Measurements from ENCODE around the gene ZNF488.

The ZNF488 gene

DNA sequence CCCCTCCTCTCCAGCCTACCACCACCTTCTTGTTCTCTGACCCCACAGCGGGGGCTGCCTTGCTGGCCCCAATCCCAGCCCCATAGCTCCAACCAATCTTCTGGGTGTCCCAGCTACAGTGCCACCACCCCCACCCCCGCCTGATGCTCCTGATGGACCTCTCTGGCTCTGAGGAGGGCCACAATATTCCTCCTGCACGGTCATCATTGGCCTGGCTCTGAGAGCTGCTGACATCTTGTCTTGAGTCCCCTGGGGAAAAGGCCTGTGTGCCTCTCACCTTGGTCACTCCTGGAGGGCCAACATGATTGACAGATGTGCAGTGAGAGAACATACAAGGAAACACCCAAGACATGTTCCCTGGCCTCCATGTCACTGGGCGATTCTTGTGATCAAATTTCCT, 54.2 kb downstream of the ZNF488 start:
- no peak for DNase-seq (ENCODE audit: low read depth in 2 of 2)

DNA sequence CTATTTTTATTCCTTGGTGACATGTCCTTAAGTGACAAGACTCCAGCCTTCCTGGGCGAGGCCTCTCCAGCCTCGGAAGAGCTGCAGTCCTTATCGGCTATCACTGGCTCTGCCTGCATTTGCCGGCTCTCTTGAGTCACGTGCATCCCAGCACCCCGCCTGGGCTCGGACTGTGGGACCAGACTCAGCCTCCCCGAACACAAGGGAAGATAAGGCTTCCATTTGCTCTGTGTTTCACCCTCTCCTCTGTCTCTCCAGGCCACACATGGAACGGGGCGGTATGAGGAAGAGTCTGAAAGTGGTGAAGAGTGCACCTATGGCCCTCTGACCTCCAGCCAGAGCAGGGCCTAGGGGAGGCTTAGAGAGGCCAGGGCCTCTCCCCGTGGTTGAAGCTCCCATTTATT, 57.2 kb downstream of the ZNF488 start:
- DNase-seq (ENCODE audit: low read depth in 2 of 2), result no peak

DNA sequence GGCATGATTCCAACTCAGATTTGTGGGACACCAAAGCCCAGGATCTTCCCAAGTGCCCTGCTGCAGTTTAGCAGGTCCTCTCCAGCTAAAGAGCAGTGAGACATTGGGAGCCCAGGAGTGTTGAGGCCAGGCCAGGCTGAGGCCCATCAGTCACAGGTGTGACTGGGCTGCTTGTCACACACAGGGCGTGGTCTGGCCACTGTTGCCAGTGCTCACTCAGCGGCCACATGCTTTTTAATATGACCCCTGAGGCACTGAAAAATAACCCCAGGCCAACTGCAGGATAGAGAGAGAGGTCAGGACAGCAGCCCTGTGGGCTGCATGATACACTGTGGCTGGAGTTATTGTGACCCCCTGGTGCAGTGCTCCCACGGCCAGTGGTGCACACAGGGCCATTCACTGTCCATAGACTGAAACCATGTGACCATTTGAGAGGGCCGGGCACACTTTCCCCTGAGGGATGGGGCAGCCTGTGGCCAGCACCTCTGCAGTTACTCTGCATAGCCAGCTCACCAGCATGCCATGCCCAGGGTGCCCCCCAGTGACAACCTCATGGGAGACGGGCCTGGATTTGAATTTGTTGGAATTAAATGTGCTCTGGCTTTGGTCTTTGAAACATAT, 57.7 kb downstream of the ZNF488 start:
- DNase-seq (ENCODE audit: low read depth in 2 of 2), result no peak

DNA sequence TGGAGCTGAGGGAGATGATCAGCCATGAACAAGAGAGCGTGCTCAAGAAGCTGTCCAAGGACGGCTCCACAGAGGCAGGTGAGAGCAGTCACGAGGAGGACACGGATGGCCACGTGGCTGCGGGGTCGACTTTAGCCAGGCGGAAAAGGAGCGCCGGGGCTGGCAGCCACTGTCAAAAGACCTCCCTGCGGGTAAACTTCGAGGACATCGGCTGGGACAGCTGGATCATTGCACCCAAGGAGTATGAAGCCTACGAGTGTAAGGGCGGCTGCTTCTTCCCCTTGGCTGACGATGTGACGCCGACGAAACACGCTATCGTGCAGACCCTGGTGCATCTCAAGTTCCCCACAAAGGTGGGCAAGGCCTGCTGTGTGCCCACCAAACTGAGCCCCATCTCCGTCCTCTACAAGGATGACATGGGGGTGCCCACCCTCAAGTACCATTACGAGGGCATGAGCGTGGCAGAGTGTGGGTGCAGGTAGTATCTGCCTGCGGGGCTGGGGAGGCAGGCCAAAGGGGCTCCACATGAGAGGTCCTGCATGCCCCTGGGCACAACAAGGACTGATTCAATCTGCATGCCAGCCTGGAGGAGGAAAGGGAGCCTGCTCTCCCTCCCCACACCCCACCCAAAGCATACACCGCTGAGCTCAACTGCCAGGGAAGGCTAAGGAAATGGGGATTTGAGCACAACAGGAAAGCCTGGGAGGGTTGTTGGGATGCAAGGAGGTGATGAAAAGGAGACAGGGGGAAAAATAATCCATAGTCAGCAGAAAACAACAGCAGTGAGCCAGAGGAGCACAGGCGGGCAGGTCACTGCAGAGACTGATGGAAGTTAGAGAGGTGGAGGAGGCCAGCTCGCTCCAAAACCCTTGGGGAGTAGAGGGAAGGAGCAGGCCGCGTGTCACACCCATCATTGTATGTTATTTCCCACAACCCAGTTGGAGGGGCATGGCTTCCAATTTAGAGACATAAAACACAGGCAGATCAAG, 58.5 kb downstream of the ZNF488 start:
- no peak for DNase-seq (ENCODE audit: low read depth in 2 of 2)

DNA sequence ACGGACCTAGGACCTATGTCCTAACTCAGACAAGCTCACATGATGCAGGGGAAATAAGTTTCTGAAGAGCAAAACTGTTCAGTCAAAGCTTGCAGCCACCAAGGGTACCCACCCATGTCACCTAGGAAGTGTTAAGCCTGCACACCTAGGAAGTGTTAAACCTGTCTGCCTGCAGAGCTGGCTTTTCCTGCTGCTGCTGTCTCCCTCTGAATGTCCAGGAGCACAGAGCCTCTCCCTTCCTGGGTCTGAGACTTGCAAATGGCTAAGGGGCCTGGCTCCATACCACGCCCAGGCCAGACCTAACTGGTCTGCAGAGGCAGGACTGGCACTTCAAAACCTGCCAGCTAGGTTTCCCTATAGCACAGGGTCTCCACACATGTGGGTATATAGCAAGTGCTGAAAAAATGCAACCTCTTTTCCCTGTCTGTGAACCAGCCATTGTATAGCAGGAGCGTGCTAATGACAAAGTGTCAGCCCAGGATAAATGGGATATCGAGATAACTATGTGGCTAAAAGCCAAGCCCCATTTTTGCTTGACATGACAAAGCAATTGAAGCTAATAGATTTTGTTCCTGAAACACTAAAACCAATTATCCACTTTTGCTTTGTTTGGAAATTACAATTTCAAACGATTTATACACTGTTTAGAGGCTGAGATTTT, 60.3 kb downstream of the ZNF488 start:
- no peak for DNase-seq (ENCODE audit: low read depth in 2 of 2)

DNA sequence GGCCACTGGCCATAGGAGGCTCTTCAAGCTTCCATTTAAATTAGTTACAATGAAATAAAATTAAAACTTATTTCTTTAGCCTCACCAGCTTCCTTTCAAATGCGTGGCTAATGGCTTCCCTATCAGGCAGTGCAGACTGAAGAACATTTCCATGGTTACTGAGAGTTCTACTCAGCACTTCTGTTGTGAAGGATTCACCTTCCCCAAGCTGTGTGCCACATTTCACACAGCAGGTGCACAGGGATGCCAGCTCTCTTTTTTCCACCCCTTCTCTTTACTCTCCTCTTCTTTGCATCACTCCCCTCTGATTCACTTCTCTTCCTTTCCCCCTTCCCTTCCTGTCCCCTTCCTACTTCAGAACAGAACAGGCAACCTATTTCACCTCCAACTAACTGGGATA, 61.0 kb downstream of the ZNF488 start:
- no peak for DNase-seq (ENCODE audit: low read depth in 2 of 2)

DNA sequence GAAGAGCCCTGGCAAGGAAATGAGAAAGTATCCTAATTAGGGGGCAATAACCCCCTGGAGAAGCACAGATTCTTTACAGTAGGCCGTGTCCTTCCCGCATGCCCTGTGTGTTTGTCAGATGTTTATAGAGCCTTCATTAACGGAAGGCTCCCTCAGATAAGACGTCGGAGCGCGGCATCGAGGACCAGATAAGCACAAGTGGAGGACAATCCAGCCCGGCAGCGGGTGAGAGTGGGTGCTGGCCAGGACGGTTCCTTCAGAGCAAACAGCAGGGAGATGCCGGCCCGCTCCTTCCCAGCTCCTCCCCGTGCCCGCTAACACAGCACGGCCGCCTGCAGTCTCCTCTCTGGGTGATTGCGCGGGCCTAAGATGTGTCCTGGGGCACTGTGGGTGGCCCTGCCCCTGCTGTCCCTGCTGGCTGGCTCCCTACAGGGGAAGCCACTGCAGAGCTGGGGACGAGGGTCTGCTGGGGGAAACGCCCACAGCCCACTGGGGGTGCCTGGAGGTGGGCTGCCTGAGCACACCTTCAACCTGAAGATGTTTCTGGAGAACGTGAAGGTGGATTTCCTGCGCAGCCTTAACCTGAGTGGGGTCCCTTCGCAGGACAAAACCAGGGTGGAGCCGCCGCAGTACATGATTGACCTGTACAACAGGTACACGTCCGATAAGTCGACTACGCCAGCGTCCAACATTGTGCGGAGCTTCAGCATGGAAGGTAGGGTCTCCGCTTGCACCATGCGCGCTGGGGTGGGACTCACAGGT, 61.6 kb downstream of the ZNF488 start, which contains the start of gene GDF2:
GDF2 (plus strand) TSS at position 155 of the 762 bp plus-strand sequence; CDS start at position 370, 215 bp downstream.
- DNase-seq (ENCODE audit: low read depth in 2 of 2), result no peak

DNA sequence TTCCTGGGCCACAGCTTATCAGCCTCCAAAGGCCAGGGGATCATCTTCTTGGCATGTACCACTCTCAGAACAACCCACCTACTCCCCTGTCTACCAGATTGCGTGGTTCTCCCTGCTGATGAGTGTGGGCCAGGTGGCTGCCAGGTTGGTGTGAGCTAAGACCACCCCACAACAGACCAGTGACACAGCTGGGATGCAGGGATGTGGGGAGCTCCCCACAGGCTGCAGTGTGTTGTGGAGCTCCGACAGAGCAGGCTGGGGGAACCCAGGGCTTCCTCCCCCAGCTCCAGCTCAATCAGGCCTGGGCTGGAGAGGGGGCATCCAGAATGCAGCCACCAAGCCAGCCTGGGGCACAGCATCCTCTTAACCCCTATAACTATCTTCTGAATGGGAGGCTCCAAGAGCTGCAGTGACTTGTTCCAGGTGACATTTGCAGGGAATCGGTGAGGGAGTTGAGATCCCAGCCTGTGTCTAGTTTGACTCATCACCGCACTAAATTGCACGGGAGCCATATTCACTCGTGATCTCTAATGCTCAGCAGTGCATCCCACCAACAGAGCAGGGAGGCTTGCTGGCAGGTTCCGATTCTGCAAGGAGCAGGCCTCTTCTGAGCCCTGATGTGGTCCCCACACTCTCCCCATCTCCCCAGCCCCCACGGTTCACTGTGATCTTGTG, 62.4 kb downstream of the ZNF488 start:
- DNase-seq (ENCODE audit: low read depth in 2 of 2), result no peak

DNA sequence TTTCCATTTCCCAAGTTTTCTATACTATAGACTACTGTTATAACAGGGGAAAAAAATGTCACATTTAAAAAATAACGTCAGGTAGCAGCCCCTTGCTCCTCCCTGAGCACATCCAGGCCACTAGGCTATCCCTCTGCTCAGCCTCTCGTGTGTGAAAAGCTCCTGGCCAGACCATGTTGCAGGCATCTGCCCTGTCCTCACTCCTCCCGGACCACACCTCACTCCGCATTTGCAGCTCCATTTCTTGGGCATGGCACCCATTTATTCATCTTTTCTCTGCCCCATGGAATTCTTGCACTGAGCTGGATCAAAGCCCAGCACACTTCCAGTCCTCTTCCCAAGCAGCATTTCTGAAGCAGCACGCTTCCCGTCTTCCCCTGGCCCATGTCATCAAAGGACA, 63.3 kb downstream of the ZNF488 start:
- DNase-seq (ENCODE audit: low read depth in 2 of 2), result no peak

DNA sequence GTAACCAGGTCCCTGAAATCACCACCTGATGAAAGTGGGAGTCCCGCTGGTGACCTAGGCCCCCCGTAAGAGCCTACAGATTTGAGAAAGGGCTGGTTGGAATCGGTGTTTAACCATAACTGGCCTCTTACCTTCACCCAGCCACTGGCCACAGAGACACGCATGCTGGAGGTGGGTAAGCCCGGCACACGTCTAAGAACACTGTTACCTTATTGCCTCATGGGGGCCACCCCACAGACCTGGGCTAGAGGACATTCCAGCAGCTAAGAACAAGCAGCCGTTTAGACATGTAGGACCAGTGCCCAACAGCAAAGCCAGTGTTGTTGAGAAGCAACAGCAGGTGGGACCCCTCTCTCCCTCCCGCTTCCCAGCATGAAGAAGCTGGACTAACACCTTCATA, 64.3 kb downstream of the ZNF488 start:
- DNase-seq (ENCODE audit: low read depth in 2 of 2), result no peak

DNA sequence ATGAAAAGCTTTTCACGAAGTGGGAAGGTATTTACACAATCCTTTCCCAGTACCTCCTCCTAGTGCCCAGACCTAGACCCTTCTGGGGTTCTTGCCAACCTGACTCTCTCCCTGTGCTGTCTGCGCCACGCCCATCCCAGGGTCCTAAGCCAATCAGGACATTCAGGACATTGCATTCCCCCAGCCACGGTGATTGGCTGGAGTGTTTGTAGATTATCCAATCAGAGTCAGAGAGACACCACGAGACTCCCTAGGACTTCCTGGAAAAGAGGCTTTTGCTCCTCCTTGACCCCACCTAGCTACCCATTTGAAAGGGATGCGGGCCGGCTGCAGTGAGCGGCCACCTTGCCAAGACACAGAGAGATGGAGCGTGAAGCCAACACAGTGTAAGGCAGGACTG, 65.4 kb downstream of the ZNF488 start:
- DNase-seq (ENCODE audit: low read depth in 2 of 2), result no peak

DNA sequence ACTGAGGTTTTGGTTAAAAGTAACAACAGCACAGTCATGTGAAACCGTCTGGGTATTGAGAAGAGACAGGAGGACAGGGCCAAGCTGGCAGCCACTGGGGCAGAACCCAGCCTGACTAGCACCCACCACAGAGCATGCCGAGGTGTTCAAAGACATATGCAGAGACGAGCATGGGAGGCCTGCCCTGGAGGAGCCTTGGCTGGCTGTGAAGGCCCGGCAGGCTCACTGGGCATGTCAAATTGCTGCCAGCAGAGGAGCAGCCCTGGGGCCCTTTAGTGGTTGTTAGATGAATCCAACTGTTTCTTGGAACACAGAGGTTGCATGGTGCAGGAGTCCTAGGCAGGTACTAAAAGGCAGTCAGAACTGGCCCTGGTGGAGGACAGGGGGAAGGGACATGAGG, 66.8 kb downstream of the ZNF488 start:
- DNase-seq (ENCODE audit: low read depth in 2 of 2), result no peak

DNA sequence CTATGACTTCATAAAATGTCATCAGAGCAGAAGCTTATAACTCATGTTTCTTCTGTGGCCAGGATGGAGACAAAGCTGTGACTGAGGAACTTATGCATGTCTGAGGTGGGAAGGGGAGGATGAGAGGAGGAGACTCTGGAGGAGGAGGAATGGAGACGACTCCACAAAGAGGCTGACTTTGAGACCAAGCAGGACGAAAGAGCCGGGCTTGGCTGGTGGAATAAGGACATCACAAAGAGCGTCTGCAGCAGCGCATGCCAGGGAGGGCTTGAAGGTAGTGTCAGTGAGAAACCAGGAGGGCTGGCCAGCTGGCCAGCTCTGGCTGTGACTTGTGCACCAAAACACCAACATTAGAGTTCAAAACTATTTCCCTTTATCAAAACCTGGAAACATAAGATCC, 68.0 kb downstream of the ZNF488 start:
- DNase-seq (ENCODE audit: low read depth in 2 of 2), result no peak

All from stimulated activated CD8-positive, alpha-beta memory T cell treated with anti-CD3 and anti-CD28 coated beads, Interleukin-7, amount 100 ng/mL, for 4 hours (primary cell).